Peyer's patch (tissue), 4 donors: ENCODE data around the gene BRICD5.

Source experiments
- CTCF ChIP-seq, 6 experiments: fragments of 450-650 bp in 4 of 6; fragments of 200-600 bp in 2 of 6; sonication (generic) in 1 of 6; IDR thresholded peaks; one replicate each; pipeline ENCODE4 v1.5.1; 2017 to 2019; ENCODE audit warnings: antibody characterized with exemption in 6 of 6, mild to moderate bottlenecking in 3 of 6, moderate library complexity in 1 of 6
- POLR2A ChIP-seq, 2 donors: fragments of 450-650 bp; IDR thresholded peaks; one replicate each; pipeline ENCODE4 v1.5.1; 2017; ENCODE audit warnings: antibody characterized with exemption in 2 of 2, mild to moderate bottlenecking in 2 of 2, moderate library complexity in 2 of 2

GRCh38 chr16:2174396-2175131 is 36.1 kb downstream of the BRICD5 start:
- TF ChIP-seq CTCF (IDR thresholded peaks at IDR 0.05) = no peak
- no peak for TF ChIP-seq POLR2A (IDR thresholded peaks at IDR 0.05)
